ENCODE data around the gene ST3GAL6.

ST3GAL6 gene, protein sequence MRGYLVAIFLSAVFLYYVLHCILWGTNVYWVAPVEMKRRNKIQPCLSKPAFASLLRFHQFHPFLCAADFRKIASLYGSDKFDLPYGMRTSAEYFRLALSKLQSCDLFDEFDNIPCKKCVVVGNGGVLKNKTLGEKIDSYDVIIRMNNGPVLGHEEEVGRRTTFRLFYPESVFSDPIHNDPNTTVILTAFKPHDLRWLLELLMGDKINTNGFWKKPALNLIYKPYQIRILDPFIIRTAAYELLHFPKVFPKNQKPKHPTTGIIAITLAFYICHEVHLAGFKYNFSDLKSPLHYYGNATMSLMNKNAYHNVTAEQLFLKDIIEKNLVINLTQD

DNA sequence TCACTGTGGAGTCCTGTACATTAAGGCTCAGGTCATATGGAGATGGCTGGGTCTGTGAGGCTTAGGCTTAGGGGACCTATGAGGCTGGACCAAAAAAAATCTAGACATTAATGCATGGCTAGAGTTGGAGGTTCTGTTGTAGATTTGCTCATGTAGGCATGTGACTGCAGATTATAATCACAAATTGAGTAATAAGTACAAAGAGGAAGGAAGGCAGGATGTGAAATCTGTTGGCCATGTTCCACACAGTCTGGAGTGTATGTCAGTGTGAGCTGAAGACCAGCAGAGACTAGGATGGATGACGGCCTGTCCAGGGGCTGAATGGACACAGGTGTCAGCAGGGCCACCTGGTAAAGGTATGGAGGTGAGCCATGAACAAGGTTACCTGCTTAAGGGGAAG is at the start of gene ST3GAL6:
TSS of gene ST3GAL6 (plus strand) at position 265 of the 400 bp plus-strand sequence. CDS start 5,101 bp downstream, outside the sequence.
- no peak for DNase-seq (ENCODE audit: low read depth in 2 of 2, low spot score in 1 of 2)

DNA sequence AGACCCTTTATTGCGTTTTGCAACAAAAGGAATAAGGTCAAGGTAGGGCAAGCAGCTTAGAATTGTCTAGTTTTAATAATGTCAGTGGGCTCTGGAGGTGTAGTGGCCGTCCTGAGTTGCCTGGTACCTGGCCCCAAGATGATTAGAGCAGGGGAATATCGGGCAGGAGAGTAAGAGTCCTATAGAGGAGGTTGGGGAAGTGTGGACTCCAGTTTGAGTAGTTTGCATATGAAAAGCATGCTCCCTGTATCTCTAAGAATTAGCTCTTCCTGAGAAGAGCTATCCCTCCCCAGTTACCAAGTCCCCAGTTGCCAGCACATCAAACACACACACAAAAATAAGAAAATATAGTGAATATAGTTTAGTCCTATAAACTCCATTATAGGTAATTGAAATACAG is 49.2 kb upstream of the ST3GAL6 start:
- no peak for DNase-seq (ENCODE audit: low read depth in 2 of 2, low spot score in 1 of 2)

DNA sequence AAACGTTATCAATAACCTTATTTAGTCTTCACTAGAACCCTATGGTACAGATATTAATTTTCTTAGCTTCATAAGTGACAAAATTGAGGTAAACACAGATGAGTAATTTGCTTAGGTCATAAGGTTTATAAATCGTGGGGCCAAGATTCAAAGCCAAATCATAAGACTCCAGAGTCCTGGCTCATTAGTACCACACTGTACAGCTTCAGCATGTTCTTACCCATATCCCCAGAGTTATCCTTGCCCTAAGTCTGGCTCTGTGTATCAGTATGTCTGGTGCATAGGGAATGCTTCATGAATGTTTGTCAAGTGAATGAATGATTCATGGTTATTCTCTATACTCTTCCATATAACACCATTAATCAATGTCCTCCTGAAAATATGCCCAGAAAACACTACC is 45.6 kb upstream of the ST3GAL6 start:
- no peak for DNase-seq (ENCODE audit: low read depth in 2 of 2, low spot score in 1 of 2)

DNA sequence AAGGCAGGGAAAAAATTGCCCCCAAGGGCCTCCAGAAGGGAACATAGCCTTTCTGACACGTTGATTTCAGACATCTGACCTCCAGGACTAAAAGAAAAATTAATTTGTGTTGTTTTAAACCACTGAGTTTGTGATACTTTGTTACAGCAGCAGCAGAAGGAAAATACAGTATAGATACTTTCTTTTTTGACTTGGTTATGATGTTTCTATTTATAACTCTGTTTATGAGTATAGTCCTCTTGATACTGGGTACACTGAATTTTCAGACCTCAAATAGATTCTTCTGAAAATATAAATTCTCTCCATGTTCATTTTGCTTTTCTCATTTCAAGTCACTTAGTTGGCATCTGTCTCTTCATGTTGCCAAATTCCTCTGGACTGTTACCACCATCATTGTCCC is 44.4 kb upstream of the ST3GAL6 start:
- no peak for DNase-seq (ENCODE audit: low read depth in 2 of 2, low spot score in 1 of 2)

DNA sequence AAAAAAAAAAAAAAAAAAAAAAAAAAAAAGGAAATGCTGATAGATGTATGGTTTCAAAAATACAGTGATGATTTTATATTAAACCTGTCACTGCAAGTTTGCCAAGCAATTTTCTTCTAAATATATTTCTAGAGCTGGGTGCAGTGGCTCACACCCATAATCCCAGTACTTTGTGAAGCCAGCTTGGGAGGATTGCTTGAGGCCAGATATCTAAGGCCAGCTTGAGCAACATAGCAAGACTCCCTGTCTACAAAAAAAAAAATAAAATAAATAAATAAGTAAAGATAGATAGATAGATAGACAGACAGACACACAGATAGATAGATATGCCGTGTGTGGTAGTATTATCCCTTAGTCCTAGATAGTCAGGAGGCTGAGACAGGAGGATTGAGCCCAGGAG is 41.4 kb upstream of the ST3GAL6 start:
- no peak for DNase-seq (ENCODE audit: low read depth in 2 of 2, low spot score in 1 of 2)

DNA sequence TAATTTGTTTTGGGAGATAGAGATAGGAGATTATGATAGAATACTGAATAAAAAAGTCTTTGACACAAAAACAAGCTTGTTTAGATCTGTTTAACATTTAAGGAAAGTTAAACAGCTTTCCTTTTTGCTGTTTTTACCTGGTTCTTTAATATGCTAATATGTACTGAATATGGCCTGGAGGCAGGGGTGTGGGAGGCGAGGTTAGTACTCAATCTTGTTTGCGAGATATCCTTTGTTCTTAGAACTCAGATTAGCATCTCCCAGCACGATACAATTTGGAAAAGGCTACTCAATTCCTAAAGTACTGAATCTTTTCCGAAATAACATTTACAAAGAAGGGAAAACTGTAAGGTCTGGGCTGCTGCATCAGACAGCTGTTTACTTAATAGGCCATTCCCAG is 40.8 kb upstream of the ST3GAL6 start:
- DNase-seq (ENCODE audit: low read depth in 2 of 2, low spot score in 1 of 2): no peak

DNA sequence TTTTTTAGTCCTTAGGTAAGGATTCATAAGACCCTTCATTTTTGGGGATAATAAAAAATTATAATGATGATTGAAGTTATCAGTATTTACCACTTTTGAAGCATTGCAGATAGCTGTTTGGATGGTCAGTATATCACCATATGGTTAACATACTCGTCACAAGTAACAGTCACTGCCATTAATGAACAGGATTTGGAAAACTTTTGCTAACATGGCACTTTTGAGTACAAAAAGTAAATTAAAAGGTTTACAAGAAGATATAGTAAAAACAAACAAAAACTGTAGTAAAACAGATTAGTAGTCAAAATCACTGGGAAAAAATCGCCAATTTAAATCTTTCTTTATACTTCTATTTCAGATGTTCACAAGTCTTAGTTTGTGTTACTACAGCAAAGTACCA is 37.8 kb upstream of the ST3GAL6 start:
- no peak for DNase-seq (ENCODE audit: low read depth in 2 of 2, low spot score in 1 of 2)

DNA sequence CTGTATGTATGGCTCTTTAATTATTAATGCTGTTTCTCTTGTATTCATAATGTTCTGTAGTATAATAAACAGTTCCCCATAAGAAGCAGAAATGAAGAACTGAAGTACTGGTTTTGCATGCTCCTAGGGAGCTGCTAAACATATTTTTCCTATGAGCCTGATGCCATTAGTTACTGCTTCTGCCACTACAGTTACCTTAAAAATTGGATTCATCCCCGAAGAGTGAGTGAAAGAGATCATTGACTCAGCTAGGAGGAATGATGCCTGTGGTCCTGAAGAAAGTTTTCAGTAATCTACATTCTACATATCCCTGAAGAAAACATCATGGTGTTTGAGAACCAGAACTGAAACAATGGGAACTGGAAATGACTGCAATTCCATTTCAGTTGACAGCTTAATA is 37.1 kb upstream of the ST3GAL6 start:
- DNase-seq (ENCODE audit: low read depth in 2 of 2, low spot score in 1 of 2): no peak

DNA sequence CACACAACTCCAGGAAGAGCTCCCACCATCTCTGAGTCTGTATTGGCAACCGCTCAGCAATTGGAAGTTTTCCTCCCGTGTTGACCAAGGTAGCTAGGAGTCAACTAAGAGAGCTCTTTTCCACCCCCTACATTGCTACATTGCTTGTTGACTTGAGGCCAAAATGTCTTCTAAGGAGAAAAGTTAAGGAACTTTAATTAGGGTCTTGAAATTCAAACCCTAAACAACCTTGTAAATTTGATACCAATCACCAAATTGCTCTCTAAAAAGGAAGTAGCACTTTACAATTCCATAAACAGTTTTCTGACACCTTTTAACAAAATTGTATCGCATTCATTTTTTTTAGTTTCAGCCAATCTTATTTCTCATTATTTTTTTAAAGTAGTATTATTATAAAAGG is 35.5 kb upstream of the ST3GAL6 start:
- DNase-seq (ENCODE audit: low read depth in 2 of 2, low spot score in 1 of 2): no peak

DNA sequence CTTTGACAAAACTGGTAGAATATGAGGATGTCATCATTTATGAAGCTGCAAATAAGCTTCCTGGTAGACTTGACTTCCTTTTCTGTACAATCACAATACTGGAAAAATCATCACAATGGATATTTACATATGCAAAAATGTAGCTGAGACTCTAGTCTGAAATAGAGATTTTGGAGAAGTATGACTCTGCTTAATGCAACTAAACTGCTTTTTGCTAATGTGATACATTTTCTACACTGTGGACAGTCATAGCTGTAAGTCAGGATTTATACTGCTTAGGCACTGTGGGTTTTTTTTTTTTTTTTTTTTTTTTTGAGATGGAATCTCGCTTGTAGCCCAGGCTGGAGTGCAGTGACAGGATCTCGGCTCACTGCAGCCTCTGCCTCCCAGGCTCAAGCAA is 34.5 kb upstream of the ST3GAL6 start:
- no peak for DNase-seq (ENCODE audit: low read depth in 2 of 2, low spot score in 1 of 2)

DNA sequence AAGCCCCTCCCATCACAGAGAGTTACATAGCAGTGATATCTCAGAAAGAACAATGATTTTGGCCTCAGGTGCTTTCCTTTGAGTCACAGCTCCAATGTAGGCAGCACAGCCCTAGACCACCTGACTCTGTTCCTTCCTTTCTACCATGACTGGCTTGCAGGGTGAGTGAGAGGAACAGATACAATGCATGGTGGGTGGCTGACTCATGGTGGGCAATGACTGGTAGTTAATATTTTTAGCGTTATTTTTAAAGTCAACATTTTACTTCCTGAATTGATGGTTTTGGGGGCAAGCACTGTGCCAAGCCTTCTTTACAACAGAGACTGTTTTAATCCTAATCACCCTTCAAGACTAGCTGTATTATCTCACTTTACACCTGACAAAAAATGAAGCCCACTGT is 32.8 kb upstream of the ST3GAL6 start:
- DNase-seq (ENCODE audit: low read depth in 2 of 2, low spot score in 1 of 2): no peak

DNA sequence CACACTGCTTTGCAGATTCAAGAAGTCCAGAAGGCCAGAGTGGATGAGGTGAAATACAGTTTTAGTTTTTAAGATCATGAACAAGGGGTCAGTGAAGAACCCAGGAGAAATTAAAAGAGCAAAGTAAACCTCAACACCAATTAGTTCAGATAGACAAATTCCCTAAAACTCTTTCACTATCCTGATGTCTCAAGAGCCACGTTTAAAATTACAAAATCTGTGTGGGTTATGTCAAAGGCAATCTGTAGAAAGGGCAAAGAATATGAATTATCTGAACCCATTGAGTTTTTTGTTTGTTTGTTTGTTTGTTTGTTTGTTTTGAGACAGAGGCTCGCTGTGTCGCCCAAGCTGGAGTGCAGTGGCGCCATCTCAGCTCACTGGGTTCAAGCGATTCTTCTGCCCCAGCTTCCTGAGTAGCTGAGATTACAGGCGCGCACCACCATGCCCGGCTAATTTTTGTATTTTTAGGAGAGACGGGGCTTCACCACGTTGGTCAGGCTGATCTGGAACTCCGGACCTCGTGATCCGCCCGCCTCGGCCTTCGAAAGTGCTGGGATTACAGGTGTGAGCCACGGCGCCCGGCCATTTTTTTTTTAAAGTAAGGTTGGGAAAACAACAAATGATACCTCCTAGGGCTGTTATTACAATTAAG is 32.1 kb upstream of the ST3GAL6 start:
- no peak for DNase-seq (ENCODE audit: low read depth in 2 of 2, low spot score in 1 of 2)

DNA sequence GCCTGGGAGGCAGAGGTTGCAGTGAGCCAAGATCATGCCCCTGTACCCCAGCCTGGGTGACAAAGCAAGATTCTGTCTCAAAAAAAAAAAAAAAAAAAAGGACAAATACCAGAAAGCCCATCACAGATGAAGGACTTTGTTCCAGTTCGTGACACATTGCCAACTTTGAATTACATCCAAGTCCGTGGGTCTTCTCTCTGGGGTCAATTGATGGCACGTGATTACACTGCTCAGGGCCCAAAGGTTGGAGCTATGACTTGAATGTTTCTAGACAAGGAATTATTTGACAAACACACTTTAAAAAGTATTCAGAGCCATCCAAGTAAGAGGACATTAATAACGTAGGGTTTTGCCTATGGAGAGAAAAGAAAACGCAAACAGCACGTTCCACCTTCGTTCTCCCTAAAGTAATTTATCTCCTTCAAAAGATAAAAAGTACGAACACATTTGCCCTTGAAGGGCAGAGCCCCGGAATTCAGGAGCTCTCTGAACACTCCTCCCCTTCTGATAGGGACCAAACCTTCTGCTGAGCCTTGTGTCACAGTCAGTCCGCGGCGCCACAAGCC is 31.3 kb upstream of the ST3GAL6 start:
- no peak for DNase-seq (ENCODE audit: low read depth in 2 of 2, low spot score in 1 of 2)

DNA sequence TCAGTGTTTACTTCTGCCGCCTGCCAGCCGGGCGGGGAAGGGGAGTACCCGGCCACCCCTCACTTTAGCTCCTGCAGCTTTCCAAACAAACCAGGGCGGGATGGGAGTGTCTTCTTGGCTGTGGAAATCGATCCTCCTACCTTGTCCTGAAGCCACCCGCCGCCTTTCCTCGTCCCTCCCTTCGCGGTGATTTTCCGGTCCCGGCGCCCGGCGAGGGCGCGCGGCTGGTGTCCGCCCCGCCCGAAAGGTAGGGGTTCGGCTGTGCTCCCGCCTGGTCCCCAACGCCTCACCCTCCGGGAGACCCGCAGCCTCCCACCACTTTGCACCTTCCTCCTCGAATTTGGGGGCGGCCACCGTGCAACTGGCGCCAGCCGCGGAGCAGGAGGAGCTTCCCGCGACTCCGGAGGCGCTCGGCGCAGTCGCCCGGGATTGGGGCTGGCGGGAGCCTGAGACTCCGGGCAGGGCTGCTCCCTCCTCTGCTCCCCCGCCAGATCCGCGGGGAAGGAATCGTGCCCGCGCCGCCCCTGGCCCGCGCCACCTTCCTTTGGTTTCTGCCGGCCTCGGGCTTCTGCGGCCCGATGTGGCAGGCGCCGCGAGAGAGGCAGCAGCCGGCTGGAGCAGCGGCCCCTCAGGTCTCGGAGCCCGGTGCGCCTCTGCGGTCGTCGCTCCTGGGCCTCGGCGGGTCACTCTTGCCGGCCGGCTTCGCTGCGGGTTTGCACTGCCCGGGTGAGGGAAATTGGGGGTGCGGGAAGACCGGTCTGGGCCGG is 30.7 kb upstream of the ST3GAL6 start:
- DNase-seq (ENCODE audit: low read depth in 2 of 2, low spot score in 1 of 2): no peak

DNA sequence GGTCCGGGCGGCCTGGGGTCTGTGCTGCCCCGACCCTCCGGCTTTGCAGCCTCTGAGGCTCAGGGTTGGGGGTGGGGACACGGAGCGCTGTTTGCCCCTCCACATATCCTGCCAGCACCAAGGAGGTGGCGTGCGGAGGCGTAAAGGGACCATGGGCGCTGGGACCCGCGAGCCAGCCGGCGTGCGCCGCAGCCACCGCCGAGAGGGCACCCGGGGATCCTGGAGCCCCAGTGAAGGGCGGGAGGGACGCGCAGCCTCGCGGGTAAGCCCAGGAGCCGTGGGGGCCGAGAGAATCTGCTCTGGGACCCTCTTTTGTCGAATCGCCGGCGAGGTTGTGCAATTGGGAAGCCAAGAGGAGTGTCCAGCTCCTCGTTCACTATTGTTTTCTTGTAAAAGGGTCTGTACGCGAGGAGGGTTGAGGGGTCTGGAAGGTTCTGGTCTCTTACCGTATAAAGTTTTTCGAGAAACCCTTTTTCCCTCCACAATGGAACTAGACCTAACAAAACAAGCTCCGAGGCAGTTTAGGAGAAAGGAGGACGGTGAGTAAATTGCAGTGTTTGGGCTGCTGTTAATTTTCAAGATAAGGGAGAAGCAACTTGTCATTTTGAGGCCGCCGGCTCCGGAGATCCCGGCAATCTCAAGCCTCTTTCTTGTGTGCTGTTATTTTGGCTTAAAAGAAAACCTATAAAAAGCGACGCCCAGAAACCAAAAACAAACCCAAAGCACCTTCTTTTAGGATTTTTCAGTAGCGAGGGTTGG is 29.9 kb upstream of the ST3GAL6 start:
- no peak for DNase-seq (ENCODE audit: low read depth in 2 of 2, low spot score in 1 of 2)

DNA sequence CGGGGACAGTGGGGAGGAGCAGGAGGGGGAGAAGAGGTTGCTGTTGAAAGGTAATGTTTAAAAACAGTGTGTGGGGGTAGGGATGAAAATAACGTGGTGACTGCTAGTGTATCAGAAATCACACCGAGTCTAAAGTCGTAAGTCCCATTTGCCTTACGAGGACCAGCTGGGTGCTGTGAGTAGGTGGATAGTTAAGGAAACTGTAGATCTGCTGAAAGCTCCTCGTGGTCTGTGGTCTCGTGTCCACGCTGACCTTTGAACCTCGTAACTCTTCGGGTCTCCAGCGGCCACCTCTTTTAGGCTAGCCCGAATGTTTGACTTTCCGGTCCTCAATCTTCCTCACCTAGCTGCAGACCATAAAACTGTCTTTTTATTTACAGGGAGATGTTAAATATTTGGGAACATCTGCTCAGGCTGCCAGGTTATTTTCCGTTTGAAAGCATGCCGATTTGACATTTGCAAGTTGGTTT is 29.3 kb upstream of the ST3GAL6 start:
- DNase-seq (ENCODE audit: low read depth in 2 of 2, low spot score in 1 of 2): no peak

DNA sequence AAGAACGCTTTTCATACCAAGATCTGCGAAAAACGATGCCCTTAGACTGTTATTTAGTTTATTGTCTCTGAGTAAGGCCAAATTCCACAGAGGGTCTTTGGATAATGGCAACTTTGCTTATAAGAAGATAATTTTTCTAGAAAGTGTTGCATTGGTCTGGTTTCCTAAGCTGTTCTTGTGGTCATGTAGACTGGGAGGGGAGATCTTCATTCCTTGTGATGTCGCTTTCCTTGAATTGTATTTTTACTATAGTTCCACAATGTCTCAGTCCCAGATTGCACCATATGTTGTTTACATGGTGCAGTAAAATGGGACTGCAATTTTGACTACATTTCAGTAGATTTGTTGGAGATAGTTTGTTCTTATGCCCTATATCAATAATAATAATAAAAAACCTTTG is 28.8 kb upstream of the ST3GAL6 start:
- no peak for DNase-seq (ENCODE audit: low read depth in 2 of 2, low spot score in 1 of 2)

DNA sequence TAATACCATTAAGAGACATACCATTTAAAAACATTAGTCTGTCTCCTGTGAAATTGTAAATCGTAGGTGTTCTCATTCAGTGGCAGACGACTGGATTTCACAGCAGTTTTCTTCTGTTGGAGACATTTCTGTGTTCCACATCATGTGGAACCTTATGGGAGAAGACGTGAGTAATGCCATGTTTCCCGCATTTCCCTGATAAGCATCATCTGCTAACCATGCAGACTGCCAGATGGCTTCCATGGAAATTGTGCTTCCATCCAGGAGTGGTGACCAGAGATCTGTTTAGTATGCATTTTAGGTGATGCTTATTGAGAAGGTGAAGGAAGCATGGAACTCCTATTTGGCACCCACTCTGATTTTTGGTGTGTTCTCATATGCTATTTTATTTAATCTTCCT is 28.4 kb upstream of the ST3GAL6 start:
- no peak for DNase-seq (ENCODE audit: low read depth in 2 of 2, low spot score in 1 of 2)

DNA sequence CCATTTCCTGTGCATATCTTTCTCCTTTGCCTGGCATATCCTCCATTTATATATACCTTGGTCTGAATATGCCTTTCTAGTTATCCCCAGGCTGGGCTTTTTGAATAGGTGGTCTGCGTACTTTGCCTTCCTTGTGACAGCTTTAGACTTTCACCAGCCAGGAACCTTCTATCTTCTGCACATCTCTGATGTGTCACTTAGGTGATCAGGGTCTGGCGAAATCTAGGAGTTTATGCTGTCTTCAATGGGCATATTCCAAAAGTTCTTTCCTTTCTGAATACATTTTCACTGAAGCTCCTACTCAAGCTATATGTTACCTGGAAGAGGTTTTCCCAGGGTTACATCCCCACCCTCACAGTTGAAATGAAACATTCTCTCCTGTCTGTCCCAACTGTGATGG is 27.8 kb upstream of the ST3GAL6 start:
- DNase-seq (ENCODE audit: low read depth in 2 of 2, low spot score in 1 of 2): no peak

DNA sequence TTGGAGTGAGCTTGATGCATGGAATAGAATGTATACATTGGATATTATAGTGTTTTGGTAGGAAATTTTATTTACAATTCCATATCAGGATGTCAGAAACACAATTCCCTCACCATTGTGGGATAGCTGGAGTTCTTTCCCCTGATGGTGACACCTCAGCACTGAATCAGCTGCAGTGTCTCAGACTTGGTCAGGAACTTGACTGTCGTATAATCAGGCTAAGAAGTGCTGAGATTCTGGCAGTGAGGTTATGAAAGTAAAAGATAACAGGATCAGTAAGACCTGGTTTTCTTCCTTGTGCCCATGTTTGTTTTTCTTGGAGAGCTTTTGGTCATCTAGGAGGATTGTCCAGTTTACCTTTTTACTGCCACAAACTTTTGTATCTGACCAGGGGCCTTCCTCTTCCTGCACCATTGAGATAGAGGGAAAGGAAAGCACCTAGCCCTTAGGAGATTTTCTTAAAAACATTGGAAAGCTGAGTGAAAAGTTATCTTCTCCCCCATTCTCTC is 27.3 kb upstream of the ST3GAL6 start:
- no peak for DNase-seq (ENCODE audit: low read depth in 2 of 2, low spot score in 1 of 2)

DNA sequence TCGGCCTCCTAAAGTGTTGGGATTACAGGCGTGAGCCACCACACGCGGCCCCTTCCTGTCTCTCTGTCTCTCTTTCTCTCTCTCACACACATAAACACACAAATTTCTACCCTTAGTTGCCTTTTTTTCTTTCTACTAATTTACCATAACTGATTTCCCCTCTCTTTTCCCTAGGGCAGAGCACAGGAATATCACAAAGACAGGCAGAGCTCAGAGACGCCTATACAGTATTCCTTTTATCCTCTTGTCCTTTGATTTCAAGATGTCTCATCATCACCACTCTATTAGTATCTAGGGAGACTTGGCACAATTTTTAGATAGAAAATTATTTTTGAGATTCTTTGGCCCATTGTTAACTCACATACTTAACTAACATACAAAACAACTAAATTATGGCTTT is 25.8 kb upstream of the ST3GAL6 start:
- DNase-seq (ENCODE audit: low read depth in 2 of 2, low spot score in 1 of 2): no peak
